Measurements from ENCODE around the gene ERCC1. TPM values are rescaled to one million over a fixed set of nuclear protein-coding genes. Genes with fewer than 3 reads are reported as not detected.

ERCC1 gene
- total and polyA plus RNA-seq, 2 of the 13 experiments (the other 11 are each of a cell fraction or from before 2014, with no cell fraction given): 40.0 to 66.4 TPM

- TF ChIP-seq ATF3 (CRISPR knock-in tag; IDR thresholded peaks at IDR 0.05) (no peak), ZMYM2 (CRISPR knock-in tag; IDR thresholded peaks at IDR 0.05) (no peak), PAXIP1 (CRISPR knock-in tag; conservative IDR thresholded peaks at IDR 0.05) (no peak), ZNF780A (CRISPR knock-in tag; IDR thresholded peaks at IDR 0.05) (no peak), ARNT2 (CRISPR knock-in tag; IDR thresholded peaks at IDR 0.05; ENCODE audit: low read depth) (peak; percentile 39; the same call in 1 of the 2 replicates), WIZ (CRISPR knock-in tag; IDR thresholded peaks at IDR 0.05) (no peak), ZNF343 (CRISPR knock-in tag; IDR thresholded peaks at IDR 0.05) (no peak), FOXA3 (CRISPR knock-in tag; IDR thresholded peaks at IDR 0.05) (no peak), ELF4 (CRISPR knock-in tag; IDR thresholded peaks at IDR 0.05; ENCODE audit: borderline replicate concordance) (no peak), HMGA1 (CRISPR knock-in tag; conservative IDR thresholded peaks at IDR 0.05) (no peak), NFYB (CRISPR knock-in tag; IDR thresholded peaks at IDR 0.05) (no peak), KAT7 (CRISPR knock-in tag; IDR thresholded peaks at IDR 0.05; ENCODE audit: borderline replicate concordance) (no peak), ZNF607 (CRISPR knock-in tag; IDR thresholded peaks at IDR 0.05; ENCODE audit: borderline replicate concordance) (0 out of 2 replicates have a peak, but pooled peaks have one; percentile 22), LCORL (IDR thresholded peaks at IDR 0.05) (no peak), LCORL (CRISPR knock-in tag; IDR thresholded peaks at IDR 0.05) (0 out of 2 replicates have a peak, but pooled peaks have one; percentile 43), ZC3H4 (CRISPR knock-in tag; IDR thresholded peaks at IDR 0.05; ENCODE audit: borderline replicate concordance) (no peak), ETV5 (CRISPR knock-in tag; IDR thresholded peaks at IDR 0.05; ENCODE audit: borderline replicate concordance) (peak; percentile 94), ZNF142 (CRISPR knock-in tag; IDR thresholded peaks at IDR 0.05) (0 out of 2 replicates have a peak, but pooled peaks have one; percentile 51), EED (CRISPR knock-in tag; IDR thresholded peaks at IDR 0.05) (no peak; the same call in 1 of the 2 replicates), NCOA2 (CRISPR knock-in tag; IDR thresholded peaks at IDR 0.05) (no peak), NPAS2 (CRISPR knock-in tag; IDR thresholded peaks at IDR 0.05; ENCODE audit: borderline replicate concordance) (no peak)
These were observed 16.0 kb upstream of the ERCC1 start (continued) for GRCh38 chr19:45439569-45440258.
